Esophagus muscularis mucosa (tissue), 4 donors: Measurements from ENCODE around the gene WWOX. TPM values are rescaled to one million over a fixed set of nuclear protein-coding genes. Genes with fewer than 3 reads are reported as not detected.

Experiments used
- DNase-seq: peaks from one replicate; pipeline ENCODE4 v3.0.0-alpha.2; 2017; ENCODE audit errors: extremely low spot score
- H3K27ac ChIP-seq, 4 donors: fragments of 200-600 bp; sonication (generic); replicated peaks in 1 of 4; 1 replicate in 3 of 4; 2 replicates in 1 of 4; pipeline ENCODE4 v1.5.1; 2016 to 2019; ENCODE audit warnings: mild to moderate bottlenecking in 1 of 4
- H3K27me3 ChIP-seq, 4 donors: fragments of 200-600 bp; sonication (generic); one replicate each; pipeline versions ENCODE4 v1.5.1 to v1.6.0; 2016 to 2019
- H3K36me3 ChIP-seq, 4 donors: fragments of 200-600 bp; sonication (generic); one replicate each; pipeline ENCODE4 v1.5.1; 2016 to 2019
- H3K4me1 ChIP-seq, 4 donors: fragments of 200-600 bp; sonication (generic); one replicate each; pipeline ENCODE4 v1.5.1; 2016 to 2019
- H3K4me3 ChIP-seq, 4 donors: fragments of 200-600 bp; sonication (generic); 1 replicate in 2 of 4; 2 replicates in 2 of 4; pipeline ENCODE4 v1.5.1; 2016 to 2019; ENCODE audit warnings: mild to moderate bottlenecking in 4 of 4, moderate library complexity in 1 of 4
- H3K9me3 ChIP-seq, 4 donors: fragments of 200-600 bp; sonication (generic); 1 replicate in 3 of 4; 2 replicates in 1 of 4; pipeline ENCODE4 v1.5.1; 2016 to 2019
- EP300 ChIP-seq: sonication (generic); formaldehyde crosslinking; IDR thresholded peaks from one replicate; pipeline ENCODE4 v1.6.1; 2017; ENCODE audit warnings: antibody characterized with exemption
- POLR2A ChIP-seq: fragments of 450-650 bp; IDR thresholded peaks from one replicate; pipeline ENCODE4 v1.6.1; 2017; ENCODE audit warnings: antibody characterized with exemption, moderate library complexity, mild to moderate bottlenecking, low read depth
- POLR2AphosphoS5 ChIP-seq, 2 donors: sonication (generic); formaldehyde crosslinking; IDR thresholded peaks; one replicate each; pipeline ENCODE4 v1.6.1; 2017; ENCODE audit warnings: antibody characterized with exemption in 2 of 2
- WGBS: methylation state at CpG from one replicate; pipeline ENCODE4 v1.1.5; 2018; 5-methylcytosine and 5-hydroxymethylcytosine counted together
- intact Hi-C: fragments of 100-400 bp; cut with DNase I; formaldehyde crosslinking; loops from one replicate; pipeline ENCODE4 v1.15.1; 2023
- total RNA-seq, 4 donors: library from RNA; depleted of rRNA; stranded (reverse); fragments of >200 nt; gene quantifications; one replicate each; pipeline versions ENCODE4 v1.1.0 to v1.2.1, GENCODE V29; 2016
- TF ChIP-seq, protein P1 (sequence below), 3 experiments: fragments of 200-600 bp in 2 of 3; fragments of 450-650 bp in 1 of 3; sonication (generic) in 2 of 3; IDR thresholded peaks; one replicate each; pipeline ENCODE4 v1.5.1; 2017 to 2019; ENCODE audit warnings: antibody characterized with exemption in 3 of 3, mild to moderate bottlenecking in 2 of 3, moderate library complexity in 1 of 3

Gene WWOX
- total RNA-seq, 4 donors from 2014 or later: 14.4 to 27.8 (median 15.4) TPM

DNA sequence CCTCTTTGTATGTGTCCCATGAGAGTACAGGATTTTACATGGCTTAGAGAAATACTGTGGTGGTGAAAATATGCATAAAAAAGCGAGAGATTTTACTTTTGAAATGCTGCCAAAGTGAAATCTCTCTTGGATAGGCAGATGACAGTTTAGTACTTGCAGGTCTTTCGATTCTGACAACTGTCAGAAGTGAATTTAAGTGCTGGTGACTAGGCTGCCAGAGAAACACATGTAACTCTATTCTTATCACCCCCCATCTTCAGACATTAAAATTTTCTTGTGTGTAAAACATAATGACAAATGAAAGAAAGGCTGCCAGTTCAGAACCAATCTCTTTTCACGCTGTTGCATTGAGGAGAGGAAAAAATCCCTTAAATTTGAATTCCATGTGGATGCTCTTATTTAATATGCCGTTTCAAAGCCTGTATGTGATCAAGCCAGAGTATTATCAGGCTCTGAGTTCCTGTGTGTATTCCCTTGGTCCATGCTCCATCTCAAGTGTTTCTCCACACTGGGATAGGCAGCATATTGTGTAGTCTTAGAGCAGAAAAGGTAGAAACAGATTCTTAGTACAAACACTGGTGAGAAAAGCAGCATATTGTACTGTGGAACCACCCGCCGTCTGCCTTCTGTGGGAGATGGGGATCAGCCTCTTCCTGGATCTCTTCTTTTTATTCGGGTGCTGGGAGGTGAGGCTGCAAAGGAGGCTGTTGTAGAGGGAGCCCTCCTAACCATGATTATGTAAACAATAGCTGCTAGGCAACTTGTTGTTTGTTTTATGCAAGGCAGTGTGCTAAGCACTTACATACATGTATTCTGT lies 291.3 kb downstream of the WWOX start:
- WGBS: 80% methylated on average over 7 of the region's 7 CpGs
- no peaks in the 10 kb centered on the region for H3K9me3 ChIP-seq
- H3K4me1 ChIP-seq: peaks cover 12 to 27% (median 21%) of the 10 kb centered on the region in 4 donors
- no peak overlapping the region for H3K4me3 ChIP-seq
- H3K36me3 ChIP-seq: no peaks in the 10 kb centered on the region
- no peak for DNase-seq
- H3K27ac ChIP-seq: no peak overlapping the region
- H3K27me3 ChIP-seq: no peaks in the 10 kb centered on the region
- TF ChIP-seq EP300: no peak
- TF ChIP-seq POLR2A: no peak
- TF ChIP-seq POLR2AphosphoS5 (IDR thresholded peaks at IDR 0.05): no peak
- TF ChIP-seq, protein P1, sequence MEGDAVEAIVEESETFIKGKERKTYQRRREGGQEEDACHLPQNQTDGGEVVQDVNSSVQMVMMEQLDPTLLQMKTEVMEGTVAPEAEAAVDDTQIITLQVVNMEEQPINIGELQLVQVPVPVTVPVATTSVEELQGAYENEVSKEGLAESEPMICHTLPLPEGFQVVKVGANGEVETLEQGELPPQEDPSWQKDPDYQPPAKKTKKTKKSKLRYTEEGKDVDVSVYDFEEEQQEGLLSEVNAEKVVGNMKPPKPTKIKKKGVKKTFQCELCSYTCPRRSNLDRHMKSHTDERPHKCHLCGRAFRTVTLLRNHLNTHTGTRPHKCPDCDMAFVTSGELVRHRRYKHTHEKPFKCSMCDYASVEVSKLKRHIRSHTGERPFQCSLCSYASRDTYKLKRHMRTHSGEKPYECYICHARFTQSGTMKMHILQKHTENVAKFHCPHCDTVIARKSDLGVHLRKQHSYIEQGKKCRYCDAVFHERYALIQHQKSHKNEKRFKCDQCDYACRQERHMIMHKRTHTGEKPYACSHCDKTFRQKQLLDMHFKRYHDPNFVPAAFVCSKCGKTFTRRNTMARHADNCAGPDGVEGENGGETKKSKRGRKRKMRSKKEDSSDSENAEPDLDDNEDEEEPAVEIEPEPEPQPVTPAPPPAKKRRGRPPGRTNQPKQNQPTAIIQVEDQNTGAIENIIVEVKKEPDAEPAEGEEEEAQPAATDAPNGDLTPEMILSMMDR (IDR thresholded peaks at IDR 0.05): no peak
- intact Hi-C loops: no loop called here

DNA sequence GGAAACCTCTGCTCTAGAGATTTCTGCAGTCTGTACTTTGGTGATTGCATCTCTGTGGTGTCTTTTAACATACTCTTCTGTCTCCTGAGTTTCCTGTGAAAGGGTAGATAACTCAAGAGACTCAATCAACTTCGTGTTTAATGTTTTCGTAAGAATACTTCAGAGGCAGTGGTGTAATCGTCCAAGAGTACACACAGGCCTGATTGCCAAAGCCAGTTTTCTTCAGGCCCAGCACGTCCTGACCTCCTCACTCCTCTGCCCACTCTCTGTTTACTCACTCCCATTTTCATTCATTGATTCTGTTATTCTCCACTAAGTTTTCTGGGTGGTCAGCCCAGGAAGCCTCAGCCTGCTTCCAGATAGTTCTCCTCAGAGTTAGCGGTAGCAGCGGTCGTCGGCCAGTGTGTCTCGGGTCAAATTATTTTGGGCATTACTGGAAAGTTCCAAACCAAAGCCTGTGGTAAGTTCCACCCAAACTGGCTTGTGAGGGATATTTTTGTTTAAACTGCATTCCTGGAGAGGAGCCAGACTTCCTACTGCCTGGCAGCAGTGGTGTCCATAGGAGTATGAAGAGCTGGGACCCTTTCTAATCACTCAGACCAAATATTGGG lies 293.2 kb downstream of the WWOX start:
- Histone ChIP-seq H3K9me3 (no peaks in the 10 kb centered on the region), H3K27ac (no peak overlapping the region), H3K4me3 (no peak overlapping the region), H3K27me3 (no peaks in the 10 kb centered on the region), H3K4me1 (peaks cover 12 to 23% (median 15%) of the 10 kb centered on the region in 4 donors), H3K36me3 (no peaks in the 10 kb centered on the region)
- no peak for TF ChIP-seq EP300
- no peak for TF ChIP-seq POLR2AphosphoS5 (IDR thresholded peaks at IDR 0.05)
- TF ChIP-seq, protein P1 (IDR thresholded peaks at IDR 0.05): no peak
- TF ChIP-seq POLR2A: no peak
- DNase-seq: no peak
- 76% methylated on average over 9 of the region's 9 CpGs for WGBS
- intact Hi-C loops: no loop called here

DNA sequence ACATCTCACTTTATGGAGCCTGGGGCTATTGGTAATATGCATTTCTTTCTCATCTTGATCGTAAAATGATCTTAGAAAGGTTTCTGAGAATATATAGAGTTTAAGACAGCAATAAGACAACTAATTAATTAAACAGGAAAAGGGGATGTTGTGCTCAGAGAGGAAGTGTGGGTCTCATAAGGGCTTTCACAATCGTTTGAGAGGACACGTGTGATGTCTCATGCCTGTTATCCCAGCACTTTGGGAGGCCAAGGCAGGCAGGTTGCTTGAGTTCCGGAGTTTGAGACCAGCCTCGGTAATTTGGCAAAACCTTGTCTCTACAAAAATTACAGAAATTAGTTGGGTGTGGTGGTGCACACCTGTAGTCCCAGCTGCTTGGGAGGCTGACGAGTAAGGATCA lies 295.6 kb downstream of the WWOX start:
- Histone ChIP-seq H3K27ac (no peak overlapping the region), H3K27me3 (no peaks in the 10 kb centered on the region), H3K36me3 (no peaks in the 10 kb centered on the region), H3K4me1 (peaks cover 6 to 15% (median 12%) of the 10 kb centered on the region in 4 donors), H3K9me3 (no peaks in the 10 kb centered on the region), H3K4me3 (no peak overlapping the region)
- 87% methylated on average over 6 of the region's 6 CpGs for WGBS
- peak; percentile 78 for DNase-seq
- TF ChIP-seq EP300 (no peak), POLR2A (no peak), POLR2AphosphoS5 (IDR thresholded peaks at IDR 0.05) (no peak)
- TF ChIP-seq, protein P1 (IDR thresholded peaks at IDR 0.05): no peak
- intact Hi-C loops: no loop called here

DNA sequence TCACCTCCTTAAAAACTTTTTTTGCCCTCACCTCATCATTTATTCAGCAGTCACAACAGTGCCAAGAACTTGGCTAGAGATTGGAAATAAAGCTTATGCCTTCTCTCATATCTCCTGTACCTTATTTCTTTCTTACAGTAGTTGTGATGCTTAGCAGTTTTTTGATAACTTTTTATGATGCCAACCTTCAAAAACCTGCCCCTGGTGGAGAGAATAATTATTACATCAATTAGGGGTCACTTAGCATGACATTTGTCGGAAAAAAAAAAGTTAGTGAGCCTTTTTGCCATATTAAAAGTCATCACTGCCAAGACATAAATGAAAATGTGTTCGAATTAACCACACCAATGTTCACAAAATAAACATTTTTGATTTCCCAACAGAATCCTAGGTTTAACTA lies 296.6 kb downstream of the WWOX start:
- no peak for TF ChIP-seq POLR2A
- TF ChIP-seq, protein P1 (IDR thresholded peaks at IDR 0.05): peak in 2 of 3 experiments; percentile 10 to 30
- Histone ChIP-seq H3K36me3 (no peaks in the 10 kb centered on the region), H3K9me3 (no peaks in the 10 kb centered on the region), H3K4me1 (peaks cover 0 to 9% (median 8%) of the 10 kb centered on the region in 4 donors), H3K4me3 (no peak overlapping the region), H3K27ac (no peak overlapping the region), H3K27me3 (no peaks in the 10 kb centered on the region)
- 92% methylated on average over 2 of the region's 2 CpGs for WGBS
- intact Hi-C loops: no loop called here
- no peak for DNase-seq
